Loucy (cell line): Measurements from ENCODE around the gene PPM1B.

ENCODE experiments used
- H2AFZ ChIP-seq: fragments of 200-600 bp; sonication (generic); 2 replicates; pipeline ENCODE4 v1.6.0; 2016; ENCODE audit warnings: antibody characterized with exemption, mild to moderate bottlenecking, low read length, moderate library complexity
- H3F3A ChIP-seq: fragments of 200-600 bp; 2 replicates; pipeline ENCODE4 v1.6.0; 2016; ENCODE audit warnings: antibody characterized with exemption, low read depth, mild to moderate bottlenecking
- H3K27me3 ChIP-seq: fragments of 200-600 bp; sonication (generic); 2 replicates; pipeline ENCODE4 v1.6.1; 2014; ENCODE audit warnings: low read length, mild to moderate bottlenecking; ENCODE audit not compliant: insufficient read depth, poor library complexity, severe bottlenecking
- H3K36me3 ChIP-seq: fragments of 200-600 bp; sonication (generic); 2 replicates; pipeline ENCODE4 v1.6.1; 2016; ENCODE audit warnings: low read length; ENCODE audit not compliant: insufficient read depth
- H3K4me1 ChIP-seq: fragments of 200-600 bp; sonication (generic); 2 replicates; pipeline ENCODE4 v1.5.1; 2014; ENCODE audit warnings: low read length, mild to moderate bottlenecking; ENCODE audit not compliant: insufficient read depth, poor library complexity, severe bottlenecking
- H3K4me2 ChIP-seq: fragments of 200-600 bp; sonication (generic); 2 replicates; pipeline ENCODE4 v1.6.0; 2014; ENCODE audit warnings: antibody characterized with exemption, low read length, low read depth, mild to moderate bottlenecking; ENCODE audit not compliant: poor library complexity, severe bottlenecking
- H3K4me3 ChIP-seq: fragments of 200-600 bp; sonication (generic); 2 replicates; pipeline ENCODE4 v1.5.1; 2014; ENCODE audit warnings: low read length, mild to moderate bottlenecking, mixed read lengths; ENCODE audit not compliant: poor library complexity, severe bottlenecking
- H3K79me2 ChIP-seq: fragments of 200-600 bp; sonication (generic); 2 replicates; pipeline ENCODE4 v1.6.1; 2014; ENCODE audit warnings: low read length; ENCODE audit not compliant: insufficient read depth
- H3K9ac ChIP-seq: fragments of 200-600 bp; sonication (generic); 2 replicates; pipeline ENCODE4 v1.6.0; 2014; ENCODE audit warnings: mild to moderate bottlenecking, low read depth, low read length, moderate library complexity; ENCODE audit not compliant: poor library complexity, severe bottlenecking
- H3K9me2 ChIP-seq: fragments of 200-600 bp; sonication (generic); replicated peaks from 2 replicates; pipeline ENCODE4 v1.6.1; 2016; ENCODE audit warnings: low read depth, low read length, mixed read lengths
- H3K9me3 ChIP-seq: fragments of 200-600 bp; sonication (generic); 2 replicates; pipeline ENCODE4 v1.6.1; 2014; ENCODE audit warnings: mild to moderate bottlenecking, antibody characterized with exemption, low read length, low read depth; ENCODE audit not compliant: insufficient read depth
- H4K20me1 ChIP-seq: fragments of 200-600 bp; sonication (generic); 2 replicates; pipeline ENCODE4 v1.6.0; 2014; ENCODE audit warnings: antibody characterized with exemption, low read length, mild to moderate bottlenecking; ENCODE audit not compliant: insufficient read depth, poor library complexity, severe bottlenecking
- EZH2phosphoT487 ChIP-seq: fragments of 200-600 bp; IDR thresholded peaks from 2 replicates; pipeline ENCODE4 v1.6.1; 2018; ENCODE audit warnings: antibody characterized with exemption, mild to moderate bottlenecking, moderate library complexity, borderline replicate concordance
- TF ChIP-seq, protein P1 (sequence below): fragments of 200-600 bp; sonication (generic); conservative IDR thresholded peaks from 2 replicates; pipeline ENCODE4 v1.5.1; 2014; ENCODE audit warnings: mild to moderate bottlenecking, antibody characterized with exemption, low read length

The PPM1B gene

DNA sequence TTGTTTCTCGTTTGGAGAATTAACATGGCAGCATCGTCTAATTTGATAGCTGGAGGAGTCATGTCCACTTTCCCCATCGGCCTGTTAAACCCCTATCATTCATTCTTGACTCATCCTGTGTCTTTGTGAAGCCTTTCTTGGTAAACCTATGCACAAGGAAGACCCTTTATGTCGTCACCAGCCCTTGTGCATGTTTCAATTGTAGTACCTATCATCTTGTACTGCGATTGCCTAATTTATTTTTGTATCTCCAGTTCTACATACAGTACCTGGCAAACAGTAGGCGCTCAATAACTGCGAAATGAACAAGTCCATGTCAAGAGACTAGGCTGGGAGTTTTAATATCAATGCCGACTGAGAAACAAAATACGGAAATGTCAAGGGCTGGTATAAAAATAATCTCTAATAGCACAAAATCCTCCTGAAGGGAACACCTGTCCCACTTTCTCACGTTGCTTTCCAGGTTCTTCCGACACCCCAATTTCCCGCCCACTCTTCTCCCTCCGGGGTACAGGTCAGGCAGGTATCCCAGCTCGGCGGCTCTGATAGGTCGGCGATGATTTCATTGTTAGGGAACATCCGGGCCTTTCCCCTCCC, 1.3 kb upstream of the PPM1B start:
- Histone ChIP-seq H3K27me3 (no peaks in the 10 kb centered on the region), H3K9ac (peak overlapping the region; percentile 68), H3K36me3 (no peaks in the 10 kb centered on the region)

DNA sequence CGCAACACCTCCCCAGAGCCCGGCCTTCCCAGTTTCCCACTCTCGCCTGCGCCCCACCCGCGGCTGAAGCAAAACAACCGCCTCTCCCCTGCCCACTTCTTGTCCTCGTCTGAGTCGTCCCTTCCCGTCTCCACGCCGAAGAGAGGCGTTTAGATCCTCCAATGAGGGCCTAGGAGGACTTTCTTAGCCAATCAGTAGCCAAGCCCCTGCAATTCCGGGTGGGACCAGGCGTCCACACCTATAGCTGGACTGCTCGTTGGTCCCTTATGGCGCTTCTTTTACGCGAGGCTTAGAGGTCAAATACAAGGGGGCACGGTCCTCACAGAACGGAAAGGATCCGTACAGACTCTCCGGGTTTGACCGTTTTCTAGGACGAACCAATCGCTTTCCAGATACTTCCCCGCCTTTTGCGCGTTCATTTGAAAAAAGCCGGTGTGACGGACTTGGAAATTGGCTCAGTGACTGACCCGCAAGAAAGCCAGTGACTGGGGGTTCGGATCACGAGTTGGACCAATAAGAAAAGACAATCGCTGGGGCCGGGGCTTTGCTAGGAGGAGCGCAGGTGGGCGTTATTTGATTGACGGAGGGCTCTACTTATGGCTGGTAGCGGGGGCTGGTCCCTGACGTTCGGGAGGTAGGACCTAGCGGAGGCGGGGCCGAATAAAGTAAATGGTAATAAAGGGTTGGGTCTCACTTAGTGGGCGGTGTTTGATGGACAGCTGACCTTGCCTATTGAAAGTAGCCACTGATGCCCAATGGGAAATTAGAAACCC, 581 bp upstream of the PPM1B start:
- H3K9ac ChIP-seq = peak overlapping the region; percentile 68
- no peak for TF ChIP-seq EZH2phosphoT487
- peaks cover 44% of the 10 kb centered on the region for H3K79me2 ChIP-seq

More for the DNA sequence above, 1.3 kb upstream of the PPM1B start:
- Histone ChIP-seq H2AFZ (peak overlapping the region; percentile 77), H4K20me1 (peaks cover 34% of the 10 kb centered on the region), H3F3A (no peaks in the 10 kb centered on the region), H3K9me3 (no peaks in the 10 kb centered on the region), H3K9me2 (no peaks in the 10 kb centered on the region), H3K4me1 (peaks cover 29% of the 10 kb centered on the region), H3K4me3 (peak overlapping the region; percentile 76), H3K4me2 (peak overlapping the region; percentile 72), H3K79me2 (peaks cover 37% of the 10 kb centered on the region)
- TF ChIP-seq EZH2phosphoT487 = no peak
- TF ChIP-seq, protein P1, sequence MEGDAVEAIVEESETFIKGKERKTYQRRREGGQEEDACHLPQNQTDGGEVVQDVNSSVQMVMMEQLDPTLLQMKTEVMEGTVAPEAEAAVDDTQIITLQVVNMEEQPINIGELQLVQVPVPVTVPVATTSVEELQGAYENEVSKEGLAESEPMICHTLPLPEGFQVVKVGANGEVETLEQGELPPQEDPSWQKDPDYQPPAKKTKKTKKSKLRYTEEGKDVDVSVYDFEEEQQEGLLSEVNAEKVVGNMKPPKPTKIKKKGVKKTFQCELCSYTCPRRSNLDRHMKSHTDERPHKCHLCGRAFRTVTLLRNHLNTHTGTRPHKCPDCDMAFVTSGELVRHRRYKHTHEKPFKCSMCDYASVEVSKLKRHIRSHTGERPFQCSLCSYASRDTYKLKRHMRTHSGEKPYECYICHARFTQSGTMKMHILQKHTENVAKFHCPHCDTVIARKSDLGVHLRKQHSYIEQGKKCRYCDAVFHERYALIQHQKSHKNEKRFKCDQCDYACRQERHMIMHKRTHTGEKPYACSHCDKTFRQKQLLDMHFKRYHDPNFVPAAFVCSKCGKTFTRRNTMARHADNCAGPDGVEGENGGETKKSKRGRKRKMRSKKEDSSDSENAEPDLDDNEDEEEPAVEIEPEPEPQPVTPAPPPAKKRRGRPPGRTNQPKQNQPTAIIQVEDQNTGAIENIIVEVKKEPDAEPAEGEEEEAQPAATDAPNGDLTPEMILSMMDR = no peak

DNA sequence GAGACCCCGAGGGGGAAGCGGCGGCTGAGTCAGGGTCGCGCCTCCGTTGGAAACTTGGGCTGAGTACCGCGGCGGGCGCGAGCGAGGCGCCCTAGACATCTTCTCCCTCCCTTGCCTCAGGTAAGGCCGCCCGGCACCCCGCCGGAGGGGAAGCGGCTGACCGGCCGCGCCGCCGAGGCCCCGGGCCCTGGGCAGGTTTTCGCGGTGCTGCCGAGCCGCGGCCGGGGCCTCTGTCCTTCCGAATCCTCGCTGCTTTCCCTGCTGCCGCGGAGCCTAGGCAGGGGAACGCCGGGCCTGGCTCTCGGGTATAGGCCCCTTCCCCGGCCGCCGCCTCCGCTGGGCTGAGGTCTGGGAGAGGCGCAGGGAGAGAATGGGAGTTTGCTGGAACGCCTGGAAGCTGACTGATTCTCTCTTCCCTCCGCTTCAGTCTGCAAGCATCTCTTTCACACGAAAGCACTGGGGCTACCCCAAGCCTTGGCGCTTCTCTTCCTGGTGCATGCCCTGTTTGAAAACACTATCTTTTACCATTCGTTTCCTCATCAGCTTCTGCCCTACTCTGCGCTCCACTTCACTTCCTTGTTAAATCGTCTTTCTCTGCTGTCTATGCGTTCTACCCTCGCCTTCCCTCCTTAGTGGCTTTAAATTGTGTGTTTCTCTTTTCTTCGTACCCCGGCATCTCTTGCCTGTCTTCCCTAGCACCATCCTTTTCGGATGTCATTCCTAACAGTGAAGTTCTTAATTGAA, 652 bp downstream of the PPM1B start:
- Histone ChIP-seq H3K4me1 (peaks cover 48% of the 10 kb centered on the region), H3K27me3 (no peaks in the 10 kb centered on the region), H3K4me2 (peak overlapping the region; percentile 99), H3K4me3 (peak overlapping the region; percentile 96), H3K79me2 (peaks cover 56% of the 10 kb centered on the region), H2AFZ (peak overlapping the region; percentile 71; the same call in 1 of the 2 replicates), H3K9ac (peak overlapping the region; percentile 93), H3K9me2 (no peaks in the 10 kb centered on the region), H3F3A (peaks cover 2% of the 10 kb centered on the region; the same call in 1 of the 2 replicates), H4K20me1 (peaks cover 53% of the 10 kb centered on the region), H3K9me3 (no peaks in the 10 kb centered on the region), H3K36me3 (no peaks in the 10 kb centered on the region)
- no peak for TF ChIP-seq EZH2phosphoT487
- TF ChIP-seq, protein P1 = no peak

More for the DNA sequence above, 581 bp upstream of the PPM1B start:
- Histone ChIP-seq H2AFZ (peak overlapping the region; percentile 77), H4K20me1 (peaks cover 41% of the 10 kb centered on the region), H3K27me3 (no peaks in the 10 kb centered on the region), H3K4me3 (peak overlapping the region; percentile 76), H3K9me2 (no peaks in the 10 kb centered on the region), H3F3A (no peaks in the 10 kb centered on the region), H3K9me3 (no peaks in the 10 kb centered on the region), H3K4me1 (peaks cover 36% of the 10 kb centered on the region), H3K36me3 (no peaks in the 10 kb centered on the region), H3K4me2 (peak overlapping the region; percentile 72)
